MM.1S (cell line): ENCODE measurements around the gene SPATA7.

Experiments used
- DNase-seq: peaks from one replicate; pipeline ENCODE4 v3.0.0-alpha.2; 2015
- H2AFZ ChIP-seq: fragments of 300-600 bp; sonication (generic); 2 replicates; pipeline ENCODE4 v1.6.0; 2016; ENCODE audit warnings: antibody characterized with exemption, low read length
- H3F3A ChIP-seq: fragments of 300-600 bp; sonication (generic); 2 replicates; pipeline ENCODE4 v1.6.1; 2016; ENCODE audit warnings: mild to moderate bottlenecking, antibody characterized with exemption, low read length, moderate library complexity, mixed read lengths; ENCODE audit not compliant: insufficient read depth
- H3K27ac ChIP-seq: fragments of 300-600 bp; sonication (generic); 2 replicates; pipeline ENCODE4 v1.5.1; 2016; ENCODE audit warnings: mild to moderate bottlenecking, low read length
- H3K27me3 ChIP-seq: fragments of 300-600 bp; sonication (generic); replicated peaks from 2 replicates; pipeline ENCODE4 v1.6.0; 2016; ENCODE audit warnings: low read length; ENCODE audit not compliant: insufficient read depth
- H3K36me3 ChIP-seq: fragments of 300-600 bp; sonication (generic); replicated peaks from 2 replicates; pipeline ENCODE4 v1.6.1; 2016; ENCODE audit warnings: mild to moderate bottlenecking, low read length, mixed read lengths; ENCODE audit not compliant: insufficient read depth
- H3K4me1 ChIP-seq: fragments of 300-600 bp; sonication (generic); 2 replicates; pipeline ENCODE4 v1.6.1; 2016; ENCODE audit warnings: low read length, mixed read lengths
- H3K4me2 ChIP-seq: fragments of 300-600 bp; sonication (generic); 2 replicates; pipeline ENCODE4 v1.6.0; 2016; ENCODE audit warnings: low read depth, low read length
- H3K4me3 ChIP-seq: fragments of 300-600 bp; sonication (generic); 2 replicates; pipeline ENCODE4 v1.5.1; 2016; ENCODE audit warnings: low read length, mixed read lengths
- H3K79me2 ChIP-seq: fragments of 300-600 bp; sonication (generic); 2 replicates; pipeline ENCODE4 v1.6.1; 2016; ENCODE audit warnings: mixed run types, low read length, mixed read lengths
- H3K9ac ChIP-seq: fragments of 300-600 bp; sonication (generic); 2 replicates; pipeline ENCODE4 v1.6.1; 2016; ENCODE audit warnings: low read length, mixed read lengths
- H3K9me2 ChIP-seq: fragments of 300-600 bp; sonication (generic); replicated peaks from 2 replicates; pipeline ENCODE4 v1.6.1; 2016; ENCODE audit warnings: mild to moderate bottlenecking, low read length, mixed read lengths; ENCODE audit not compliant: insufficient read depth
- H3K9me3 ChIP-seq: fragments of 300-600 bp; sonication (generic); replicated peaks from 2 replicates; pipeline ENCODE4 v1.6.1; 2016; ENCODE audit warnings: mild to moderate bottlenecking, low read length, mixed read lengths; ENCODE audit not compliant: insufficient read depth
- H4K20me1 ChIP-seq: fragments of 300-600 bp; sonication (generic); 2 replicates; pipeline ENCODE4 v1.6.1; 2016; ENCODE audit warnings: mild to moderate bottlenecking, low read length, moderate library complexity, mixed read lengths; ENCODE audit not compliant: insufficient read depth
- CTCF ChIP-seq: fragments of 300-600 bp; sonication (generic); IDR thresholded peaks from 2 replicates; pipeline ENCODE4 v1.5.1; 2016; ENCODE audit warnings: antibody characterized with exemption, low read length, mixed read lengths
- EZH2 ChIP-seq: fragments of 300-600 bp; sonication (generic); optimal IDR thresholded peaks from 2 replicates; pipeline ENCODE3; 2017; ENCODE audit warnings: low read depth, mild to moderate bottlenecking, antibody characterized with exemption, low read length, mixed read lengths
- EZH2phosphoT487 ChIP-seq: fragments of 300-600 bp; sonication (generic); IDR thresholded peaks from 2 replicates; pipeline ENCODE4 v1.6.1; 2018; ENCODE audit warnings: antibody characterized with exemption, low read length

Gene SPATA7

GRCh38 chr14:88476825-88477224 is 91.4 kb downstream of the SPATA7 start:
- Histone ChIP-seq H3K9me3 (no peaks in the 10 kb centered on the region), H3K27ac (no peak overlapping the region), H3K9ac (no peak overlapping the region), H3K4me2 (no peak overlapping the region), H3F3A (no peaks in the 10 kb centered on the region), H4K20me1 (no peaks in the 10 kb centered on the region), H3K9me2 (no peaks in the 10 kb centered on the region), H2AFZ (no peak overlapping the region), H3K36me3 (no peaks in the 10 kb centered on the region), H3K4me1 (no peaks in the 10 kb centered on the region), H3K4me3 (no peak overlapping the region), H3K79me2 (no peaks in the 10 kb centered on the region), H3K27me3 (no peaks in the 10 kb centered on the region)
- TF ChIP-seq EZH2 (no peak), CTCF (no peak), EZH2phosphoT487 (no peak)
- DNase-seq = no peak

- H3F3A ChIP-seq = no peaks in the 10 kb centered on the region
- H4K20me1 ChIP-seq = no peaks in the 10 kb centered on the region
- H3K27ac ChIP-seq = no peak overlapping the region
- no peak overlapping the region for H3K4me2 ChIP-seq
- no peak overlapping the region for H3K9ac ChIP-seq
- no peaks in the 10 kb centered on the region for H3K79me2 ChIP-seq
- no peaks in the 10 kb centered on the region for H3K4me1 ChIP-seq
- H3K9me2 ChIP-seq = no peaks in the 10 kb centered on the region
- no peak overlapping the region for H2AFZ ChIP-seq
- no peaks in the 10 kb centered on the region for H3K9me3 ChIP-seq
- H3K36me3 ChIP-seq = no peaks in the 10 kb centered on the region
- TF ChIP-seq EZH2 (no peak), CTCF (no peak), EZH2phosphoT487 (no peak)
- H3K4me3 ChIP-seq = no peak overlapping the region
- no peak for DNase-seq
- H3K27me3 ChIP-seq = no peaks in the 10 kb centered on the region
These were observed 92.2 kb downstream of the SPATA7 start for GRCh38 chr14:88477513-88478250.

- Histone ChIP-seq H3K4me1 (no peaks in the 10 kb centered on the region), H3K9me3 (no peaks in the 10 kb centered on the region), H3K4me3 (no peak overlapping the region), H3K79me2 (no peaks in the 10 kb centered on the region), H3K27ac (no peak overlapping the region), H3F3A (no peaks in the 10 kb centered on the region), H3K4me2 (no peak overlapping the region), H3K27me3 (no peaks in the 10 kb centered on the region), H2AFZ (no peak overlapping the region), H3K36me3 (no peaks in the 10 kb centered on the region), H3K9ac (no peak overlapping the region), H3K9me2 (no peaks in the 10 kb centered on the region), H4K20me1 (no peaks in the 10 kb centered on the region)
- TF ChIP-seq EZH2 (no peak), EZH2phosphoT487 (no peak), CTCF (no peak)
- DNase-seq = no peak
These were observed 93.5 kb downstream of the SPATA7 start for GRCh38 chr14:88478931-88479330.
